HCT116 (cell line): ENCODE results near the gene PCNP.

Experiments used
- ATF3 ChIP-seq: IDR thresholded peaks from 2 replicates; pipeline ENCODE4 v1.6.1; 2012
- CEBPB ChIP-seq: IDR thresholded peaks from 2 replicates; pipeline ENCODE4 v1.6.1; 2012; ENCODE audit warnings: low read depth
- CTCF ChIP-seq, 3 experiments: fragments of 200-600 bp in 1 of 3; sonication (generic) in 1 of 3; IDR thresholded peaks in 2 of 3; conservative IDR thresholded peaks in 1 of 3; 2 replicates each; pipeline ENCODE4 v1.5.1; 2012 to 2017; ENCODE audit warnings: low read depth in 2 of 3, low read length in 2 of 3, antibody characterized with exemption in 1 of 3, borderline replicate concordance in 1 of 3, control low read depth in 1 of 3, mild to moderate bottlenecking in 1 of 3, mixed read lengths in 1 of 3, mixed run types in 1 of 3, moderate library complexity in 1 of 3; ENCODE audit not compliant: insufficient read depth in 1 of 3
- POLR2A ChIP-seq: IDR thresholded peaks from 2 replicates; pipeline ENCODE4 v1.7.0; 2011; ENCODE audit warnings: borderline replicate concordance; ENCODE audit not compliant: insufficient read depth, insufficient read length; ENCODE audit errors: extremely low read depth
- POLR2AphosphoS5 ChIP-seq: IDR thresholded peaks from 2 replicates; pipeline ENCODE4 v1.6.1; 2011; ENCODE audit warnings: mild to moderate bottlenecking, low read depth, low read length, moderate library complexity
- YY1 ChIP-seq: IDR thresholded peaks from 2 replicates; pipeline ENCODE4 v1.6.1; 2011; ENCODE audit warnings: low read length, low read depth, moderate library complexity, mild to moderate bottlenecking; ENCODE audit not compliant: insufficient replicate concordance; ENCODE audit errors: extremely low read depth
- ZFX ChIP-seq: fragments of 450-650 bp; IDR thresholded peaks from 2 replicates; pipeline ENCODE4 v1.6.1; 2017

GRCh38 chr3:101529816-101530685, 43.9 kb upstream of the PCNP start:
- no peak for TF ChIP-seq CTCF (IDR thresholded peaks at IDR 0.05 in 2 of 3, conservative IDR thresholded peaks at IDR 0.05 in 1 of 3; ENCODE audit: borderline replicate concordance in 1 of 3, insufficient read depth in 1 of 3, low read depth in 2 of 3, low read length in 2 of 3)
- TF ChIP-seq POLR2AphosphoS5 = no peak
- no peak for TF ChIP-seq ZFX
- no peak for TF ChIP-seq ATF3
- no peak for TF ChIP-seq CEBPB
- TF ChIP-seq POLR2A = no peak
- TF ChIP-seq YY1 = no peak
